C4-2B (cell line): Measurements from ENCODE around the gene MAMSTR.

Experiments
- H3K27ac ChIP-seq: fragments of 450-650 bp; 2 replicates; pipeline ENCODE4 v1.5.1; 2017
- ZFX ChIP-seq: fragments of 450-650 bp; IDR thresholded peaks from 2 replicates; pipeline ENCODE4 v1.6.1; 2017
- TF ChIP-seq, protein P1 (sequence below): fragments of 450-650 bp; conservative IDR thresholded peaks from 2 replicates; pipeline ENCODE4 v1.5.1; 2017; ENCODE audit warnings: mild to moderate bottlenecking

The MAMSTR gene

DNA sequence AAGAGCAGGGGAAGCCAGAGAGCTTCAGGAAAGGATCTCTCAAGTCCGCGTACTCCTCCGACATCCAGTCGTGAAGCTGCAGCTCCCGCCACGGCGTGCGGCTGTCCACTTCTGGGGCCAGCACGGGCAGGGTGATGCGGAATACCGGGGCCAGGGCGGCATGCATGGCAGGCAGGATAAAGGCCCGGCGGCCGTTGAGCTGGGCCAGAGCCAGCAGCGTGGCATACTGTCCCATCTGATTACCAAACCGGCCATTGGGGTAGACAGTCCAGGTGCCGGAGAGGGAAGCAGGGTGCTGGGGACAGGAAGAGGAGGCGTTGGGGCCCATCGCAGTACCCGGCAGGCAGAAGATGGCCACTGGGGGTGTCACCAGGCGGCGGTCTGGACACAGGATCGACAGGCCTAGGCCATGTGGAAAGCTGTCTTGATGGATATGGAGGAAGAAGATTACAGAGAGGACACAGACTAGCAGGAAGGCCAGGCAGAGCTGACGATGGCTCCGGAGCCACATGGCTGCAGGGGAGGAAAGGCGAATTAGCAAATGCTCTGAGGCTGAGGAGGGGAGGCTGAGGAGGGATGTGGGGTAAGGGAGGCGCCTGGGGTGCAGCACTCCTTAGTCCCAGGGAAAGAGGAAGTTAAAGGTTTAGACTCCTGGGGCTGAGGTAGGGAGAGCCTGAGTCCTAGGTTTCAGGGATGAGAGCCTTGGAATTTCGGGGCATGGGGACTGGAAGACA, 31.4 kb upstream of the MAMSTR start:
- TF ChIP-seq, protein P1, sequence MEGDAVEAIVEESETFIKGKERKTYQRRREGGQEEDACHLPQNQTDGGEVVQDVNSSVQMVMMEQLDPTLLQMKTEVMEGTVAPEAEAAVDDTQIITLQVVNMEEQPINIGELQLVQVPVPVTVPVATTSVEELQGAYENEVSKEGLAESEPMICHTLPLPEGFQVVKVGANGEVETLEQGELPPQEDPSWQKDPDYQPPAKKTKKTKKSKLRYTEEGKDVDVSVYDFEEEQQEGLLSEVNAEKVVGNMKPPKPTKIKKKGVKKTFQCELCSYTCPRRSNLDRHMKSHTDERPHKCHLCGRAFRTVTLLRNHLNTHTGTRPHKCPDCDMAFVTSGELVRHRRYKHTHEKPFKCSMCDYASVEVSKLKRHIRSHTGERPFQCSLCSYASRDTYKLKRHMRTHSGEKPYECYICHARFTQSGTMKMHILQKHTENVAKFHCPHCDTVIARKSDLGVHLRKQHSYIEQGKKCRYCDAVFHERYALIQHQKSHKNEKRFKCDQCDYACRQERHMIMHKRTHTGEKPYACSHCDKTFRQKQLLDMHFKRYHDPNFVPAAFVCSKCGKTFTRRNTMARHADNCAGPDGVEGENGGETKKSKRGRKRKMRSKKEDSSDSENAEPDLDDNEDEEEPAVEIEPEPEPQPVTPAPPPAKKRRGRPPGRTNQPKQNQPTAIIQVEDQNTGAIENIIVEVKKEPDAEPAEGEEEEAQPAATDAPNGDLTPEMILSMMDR: no peak
- no peak for TF ChIP-seq ZFX
- H3K27ac ChIP-seq: no peak overlapping the region; the same call in 1 of the 2 replicates

DNA sequence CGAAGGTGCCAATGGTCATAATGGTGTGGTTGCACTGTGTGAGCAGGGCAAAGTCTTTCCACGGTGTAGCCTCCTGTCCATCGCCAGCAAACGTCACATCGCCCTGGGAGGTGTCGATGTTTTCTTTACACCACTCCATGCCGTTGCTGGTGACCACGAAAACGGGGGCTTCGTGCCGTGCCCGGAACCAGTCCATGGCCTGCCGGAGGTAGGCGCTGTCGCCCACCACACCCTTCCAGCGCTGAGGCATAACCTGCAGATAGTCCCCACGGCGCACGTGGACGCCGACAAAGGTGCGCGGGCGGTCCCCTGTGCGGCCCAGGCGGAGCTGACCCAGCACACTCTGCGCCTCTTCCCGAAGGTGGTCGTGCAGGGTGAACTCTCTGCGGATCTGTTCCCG, 30.8 kb upstream of the MAMSTR start:
- no peak overlapping the region for H3K27ac ChIP-seq
- TF ChIP-seq, protein P1: no peak
- no peak for TF ChIP-seq ZFX

DNA sequence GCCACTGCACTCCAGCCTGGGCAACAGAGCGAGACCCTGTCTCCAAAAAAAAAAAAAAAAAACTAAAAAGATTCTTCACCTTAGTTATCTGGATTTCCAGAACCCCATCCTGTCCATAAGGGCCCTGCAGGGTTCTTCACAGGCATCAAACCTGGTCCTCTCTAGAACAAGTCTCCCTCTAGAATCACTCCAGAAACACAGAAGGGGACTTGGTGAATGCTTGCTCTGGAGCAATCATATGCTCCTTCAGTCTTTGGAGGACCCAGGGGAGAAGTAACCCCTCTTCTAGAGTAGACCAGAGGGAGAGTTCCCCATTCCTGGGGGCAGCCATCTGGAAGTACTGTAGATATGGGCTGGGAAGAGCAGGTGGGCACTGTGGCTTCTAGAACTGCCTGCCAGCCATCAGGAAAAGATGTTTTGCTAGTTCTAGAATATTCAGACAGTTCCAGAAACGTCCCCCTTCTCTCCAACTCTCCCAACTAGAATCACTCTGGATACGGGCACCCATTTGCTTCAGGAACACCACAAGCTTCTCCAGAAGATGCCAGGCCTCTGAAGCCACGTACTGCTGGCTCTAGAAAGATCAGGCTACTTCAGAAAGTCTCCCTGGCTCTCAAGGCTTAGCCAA, 30.2 kb upstream of the MAMSTR start:
- no peak for TF ChIP-seq ZFX
- TF ChIP-seq, protein P1: no peak

DNA sequence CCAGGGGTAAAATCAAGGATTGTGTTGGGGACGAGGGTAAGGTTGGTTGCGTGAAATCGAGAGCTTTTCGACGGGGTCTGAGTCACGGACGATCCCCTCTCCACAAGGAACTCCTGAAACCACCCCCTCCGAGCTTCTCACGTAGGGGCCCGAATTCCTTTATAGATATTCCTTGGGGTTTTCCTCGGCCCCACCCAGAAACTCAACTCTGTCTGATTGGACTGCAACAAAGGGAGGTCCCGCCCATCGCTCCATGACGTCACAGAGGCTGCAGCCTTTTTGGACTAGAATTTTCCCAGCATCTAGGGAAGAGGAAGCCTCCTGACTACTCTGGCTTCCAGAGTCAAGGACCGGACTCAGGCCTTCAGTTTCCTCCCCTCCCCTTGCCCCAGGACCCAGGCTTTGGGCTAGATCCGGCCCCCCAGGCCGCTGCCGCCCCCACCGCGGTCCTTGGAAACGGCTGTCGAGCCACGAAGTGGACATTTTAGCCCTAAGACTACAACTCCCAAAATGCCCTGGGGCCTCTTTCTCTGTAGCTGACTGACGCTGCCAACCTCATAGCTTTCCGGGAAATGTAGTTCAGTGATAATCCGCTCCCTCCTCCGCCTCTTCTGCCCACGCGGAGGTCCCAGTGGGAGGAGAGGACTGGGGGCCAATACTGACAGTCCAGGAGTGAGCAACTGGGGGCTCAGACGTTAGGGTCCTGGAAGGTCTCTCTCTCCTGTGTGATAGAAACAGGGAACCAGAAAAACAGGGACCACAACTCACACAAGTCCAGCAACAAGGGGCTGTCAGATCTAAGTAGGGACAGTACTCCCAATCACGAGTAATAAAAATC, 27.4 kb upstream of the MAMSTR start, which contains the start of gene IZUMO1:
IZUMO1 (minus strand) TSS at position 172 of the 838 bp plus-strand sequence. CDS start 1,050 bp downstream, outside the sequence.
- TF ChIP-seq, protein P1: no peak
- no peak for TF ChIP-seq ZFX
- H3K27ac ChIP-seq: no peak within 1 kb of the TSS

More for the DNA sequence above, 30.2 kb upstream of the MAMSTR start:
- H3K27ac ChIP-seq: no peak overlapping the region

DNA sequence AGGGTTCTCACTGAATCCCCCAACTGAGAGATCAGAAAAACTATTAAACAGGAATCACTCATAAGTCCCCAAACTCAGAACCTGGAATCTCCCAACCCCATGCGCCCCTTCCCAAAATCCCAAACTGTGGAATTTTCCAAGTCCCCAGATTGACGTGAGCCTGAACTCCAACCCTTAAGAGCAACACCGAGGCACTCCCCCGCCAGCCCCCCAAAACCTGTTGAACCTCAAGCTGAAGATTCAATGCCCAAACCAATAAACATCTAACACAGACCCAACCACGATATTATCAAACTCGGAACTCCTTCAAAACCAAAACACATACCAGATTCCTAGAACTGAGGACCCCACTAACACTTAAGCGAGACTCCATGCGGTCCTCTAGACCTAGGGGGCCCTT, 26.6 kb upstream of the MAMSTR start:
- H3K27ac ChIP-seq: no peak overlapping the region
- TF ChIP-seq ZFX: no peak
- TF ChIP-seq, protein P1: no peak

DNA sequence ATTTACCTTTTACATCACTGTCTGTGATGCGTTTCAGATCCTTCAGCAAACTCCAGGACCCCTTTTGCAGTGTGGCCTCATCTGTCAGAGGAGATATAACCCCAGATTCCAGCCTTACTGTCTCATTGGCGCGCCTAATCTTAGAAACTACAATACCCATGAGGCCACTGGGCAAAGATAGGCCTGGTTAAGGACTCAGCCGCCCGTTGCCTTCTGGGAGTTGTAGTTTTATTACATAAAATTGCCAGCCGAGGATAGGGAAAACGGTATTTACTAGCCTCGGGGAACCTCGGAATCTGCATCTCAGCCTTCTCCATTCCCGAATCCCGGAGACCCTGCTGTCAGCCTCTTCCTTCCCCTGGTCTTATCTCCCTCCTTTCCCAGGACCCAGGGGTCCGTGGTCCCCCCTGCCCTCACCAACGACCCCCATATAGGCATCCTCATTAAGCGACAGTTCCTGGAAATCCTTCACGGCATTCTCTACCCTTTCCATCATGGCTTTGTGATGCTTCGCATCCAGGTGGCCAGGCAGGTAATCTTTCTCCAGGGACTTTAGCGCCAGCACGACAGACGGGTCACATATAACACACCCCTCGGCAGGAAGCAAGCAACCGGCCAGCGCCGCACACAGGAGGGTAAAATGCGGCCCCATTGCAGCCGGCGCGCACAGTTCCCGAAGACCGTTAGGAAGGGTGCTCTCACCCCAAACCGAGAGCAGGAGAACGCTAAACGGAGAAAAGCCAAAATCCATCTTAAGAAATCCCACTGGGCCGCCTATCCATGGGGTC, 25.9 kb upstream of the MAMSTR start:
- H3K27ac ChIP-seq: no peak overlapping the region
- TF ChIP-seq ZFX: no peak
- TF ChIP-seq, protein P1: no peak
